EH (cell line): ENCODE data around the gene FMNL1.

Experiments
- DNase-seq: peaks from one replicate; pipeline ENCODE4 v3.0.0-alpha.2; 2015; ENCODE audit warnings: low read depth

FMNL1 gene, protein sequence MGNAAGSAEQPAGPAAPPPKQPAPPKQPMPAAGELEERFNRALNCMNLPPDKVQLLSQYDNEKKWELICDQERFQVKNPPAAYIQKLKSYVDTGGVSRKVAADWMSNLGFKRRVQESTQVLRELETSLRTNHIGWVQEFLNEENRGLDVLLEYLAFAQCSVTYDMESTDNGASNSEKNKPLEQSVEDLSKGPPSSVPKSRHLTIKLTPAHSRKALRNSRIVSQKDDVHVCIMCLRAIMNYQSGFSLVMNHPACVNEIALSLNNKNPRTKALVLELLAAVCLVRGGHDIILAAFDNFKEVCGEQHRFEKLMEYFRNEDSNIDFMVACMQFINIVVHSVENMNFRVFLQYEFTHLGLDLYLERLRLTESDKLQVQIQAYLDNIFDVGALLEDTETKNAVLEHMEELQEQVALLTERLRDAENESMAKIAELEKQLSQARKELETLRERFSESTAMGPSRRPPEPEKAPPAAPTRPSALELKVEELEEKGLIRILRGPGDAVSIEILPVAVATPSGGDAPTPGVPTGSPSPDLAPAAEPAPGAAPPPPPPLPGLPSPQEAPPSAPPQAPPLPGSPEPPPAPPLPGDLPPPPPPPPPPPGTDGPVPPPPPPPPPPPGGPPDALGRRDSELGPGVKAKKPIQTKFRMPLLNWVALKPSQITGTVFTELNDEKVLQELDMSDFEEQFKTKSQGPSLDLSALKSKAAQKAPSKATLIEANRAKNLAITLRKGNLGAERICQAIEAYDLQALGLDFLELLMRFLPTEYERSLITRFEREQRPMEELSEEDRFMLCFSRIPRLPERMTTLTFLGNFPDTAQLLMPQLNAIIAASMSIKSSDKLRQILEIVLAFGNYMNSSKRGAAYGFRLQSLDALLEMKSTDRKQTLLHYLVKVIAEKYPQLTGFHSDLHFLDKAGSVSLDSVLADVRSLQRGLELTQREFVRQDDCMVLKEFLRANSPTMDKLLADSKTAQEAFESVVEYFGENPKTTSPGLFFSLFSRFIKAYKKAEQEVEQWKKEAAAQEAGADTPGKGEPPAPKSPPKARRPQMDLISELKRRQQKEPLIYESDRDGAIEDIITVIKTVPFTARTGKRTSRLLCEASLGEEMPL

GRCh38 chr17:45221081-45222013 lies at the start of gene FMNL1:
Gene FMNL1, plus strand, starts transcription at chr17:45221885. Its CDS starts 240 bp downstream, at chr17:45222125.
- DNase-seq, result peak; percentile 41

DNA sequence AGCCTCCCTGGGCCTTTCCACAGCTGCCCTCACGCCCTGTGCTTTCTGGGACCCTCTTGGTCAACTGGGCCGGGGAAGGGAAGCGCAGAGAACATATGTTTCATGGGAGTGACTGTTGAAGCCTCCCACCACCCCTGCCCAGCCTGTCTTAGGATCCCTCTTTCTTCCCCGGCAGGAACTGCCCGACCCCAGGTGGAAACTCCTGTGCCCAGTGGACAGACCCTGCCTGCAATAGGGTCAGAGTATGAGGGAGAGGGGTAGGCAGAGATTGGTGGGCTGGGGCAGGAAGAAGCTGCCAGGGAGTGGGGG lies 49.5 kb upstream of the FMNL1 start:
- no peak for DNase-seq

- peak; percentile 94 for DNase-seq
Measured at GRCh38 chr17:45172541-45173286, 49.0 kb upstream of the FMNL1 start.

- no peak for DNase-seq
Measured at GRCh38 chr17:45175759-45176115, 45.9 kb upstream of the FMNL1 start.

- no peak for DNase-seq
Measured at GRCh38 chr17:45177563-45177962, 44.1 kb upstream of the FMNL1 start.

DNA sequence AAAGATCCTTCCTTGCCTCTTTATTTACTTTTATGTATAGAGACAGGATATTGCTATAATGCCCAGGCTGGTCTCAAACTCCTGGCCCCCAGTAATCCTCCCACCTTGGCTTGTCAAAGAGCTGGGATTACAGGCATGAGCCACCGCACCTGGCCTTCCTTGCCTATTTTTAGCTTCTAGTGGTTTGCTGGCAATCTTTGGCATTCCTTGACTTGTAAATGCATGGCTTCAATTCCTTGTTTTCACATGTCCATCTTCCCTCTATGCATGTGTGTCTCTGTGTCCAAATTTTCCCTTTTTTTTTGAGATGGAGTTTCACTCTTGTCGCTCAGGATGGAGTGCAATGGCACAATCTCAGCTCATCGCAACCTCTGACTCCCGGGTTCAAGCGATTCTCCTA lies 37.5 kb upstream of the FMNL1 start:
- DNase-seq, result no peak

DNA sequence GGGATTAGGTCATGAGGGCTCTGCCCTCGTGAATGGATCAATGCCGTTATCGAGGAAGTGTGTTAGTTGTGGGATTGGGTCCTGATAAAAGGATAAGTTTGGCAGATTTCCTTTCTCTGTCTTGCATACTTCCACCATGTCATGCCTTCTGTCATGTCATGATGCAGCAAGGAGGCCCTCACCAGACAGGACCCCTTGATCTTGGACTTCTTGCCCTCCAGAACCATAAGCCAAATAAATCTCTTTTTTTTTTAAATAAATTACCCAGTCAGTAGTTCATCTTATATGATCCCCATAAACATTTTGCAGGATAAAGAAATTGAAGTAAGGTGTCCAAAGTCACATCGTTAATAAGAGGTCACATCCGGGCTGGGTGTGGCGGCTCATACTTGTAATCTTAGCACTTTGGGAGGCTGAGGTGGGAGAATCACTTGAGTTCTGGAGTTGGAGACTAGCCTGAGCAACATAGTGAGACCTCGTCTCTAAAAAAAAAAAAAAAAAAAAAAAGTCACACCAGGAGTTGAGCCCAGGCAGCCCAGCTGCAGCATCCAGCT lies 34.8 kb upstream of the FMNL1 start:
- no peak for DNase-seq

DNA sequence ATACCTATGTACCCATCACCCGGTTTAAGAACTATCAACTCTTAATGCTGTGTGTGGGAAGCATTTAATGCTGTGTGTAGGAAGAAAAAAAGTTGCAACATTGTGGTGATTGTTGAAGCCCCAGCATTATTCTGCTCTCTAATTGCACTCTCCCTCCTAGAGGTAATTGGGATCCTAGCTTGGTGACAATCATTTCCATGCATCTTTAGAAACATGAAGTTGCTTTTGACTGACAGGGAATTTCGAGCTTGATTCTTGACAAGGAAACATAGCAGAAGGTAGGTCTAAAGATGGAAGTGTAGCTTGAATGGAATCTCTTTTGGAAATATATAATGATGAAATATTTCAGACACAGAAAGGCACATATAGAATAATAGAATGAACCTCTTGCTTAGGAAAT lies 32.7 kb upstream of the FMNL1 start:
- DNase-seq, result no peak

DNA sequence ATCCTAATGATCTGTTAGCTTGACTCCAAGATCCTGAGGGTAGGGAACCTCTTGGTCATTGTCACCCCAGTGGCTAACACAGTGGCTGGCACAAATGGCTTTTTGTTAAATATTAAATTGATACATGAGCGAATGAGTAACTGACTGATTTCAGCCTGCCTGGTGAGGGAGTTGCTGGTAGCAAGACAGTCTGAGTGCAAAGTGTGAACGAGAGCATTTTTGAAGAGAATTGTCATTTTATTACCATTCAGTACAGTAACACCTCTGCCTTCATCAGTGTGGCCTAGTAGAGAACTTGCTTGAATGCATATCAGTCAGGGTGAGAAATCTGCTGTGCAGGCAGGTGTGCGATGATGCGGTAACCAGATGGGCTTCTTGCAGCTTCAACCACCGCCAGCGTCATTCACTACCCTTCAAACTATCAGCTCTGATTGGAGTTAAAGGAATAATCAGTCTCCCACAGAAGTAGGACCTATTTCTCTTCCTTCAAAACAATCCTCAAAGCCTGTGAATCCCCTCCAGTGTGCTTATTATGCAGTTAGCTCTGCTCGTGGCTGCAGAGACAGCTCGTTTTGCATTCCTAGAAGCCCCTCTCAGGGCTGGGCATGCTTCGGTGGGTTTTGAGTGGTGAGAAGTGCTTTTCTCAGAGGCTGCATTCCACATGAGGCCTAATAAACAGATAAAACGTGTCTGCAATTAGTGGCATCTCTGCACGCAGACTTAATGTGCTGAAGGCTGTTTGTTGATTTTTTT lies 31.0 kb upstream of the FMNL1 start:
- DNase-seq, result no peak

DNA sequence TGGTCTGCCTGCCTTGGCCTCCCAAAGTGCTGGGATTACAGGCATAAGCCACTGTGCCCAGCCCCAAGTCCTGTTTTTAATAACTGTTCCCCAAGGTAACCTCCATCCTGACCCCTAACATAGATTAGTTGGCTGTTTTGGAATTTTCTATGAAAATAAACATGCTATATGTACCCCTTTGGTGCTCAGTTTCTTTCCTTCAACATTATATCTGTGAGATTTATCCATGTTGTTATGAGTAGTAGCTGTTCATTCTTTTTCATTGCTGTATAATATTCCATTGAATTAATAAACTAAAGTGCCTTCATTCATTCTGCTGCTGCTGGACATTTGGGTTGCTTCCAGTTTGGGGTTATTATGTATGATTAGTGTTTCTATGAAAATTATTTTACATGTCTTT lies 26.3 kb upstream of the FMNL1 start:
- DNase-seq, result no peak

- peak; percentile 7 for DNase-seq
Measured at GRCh38 chr17:45197108-45197507, 24.6 kb upstream of the FMNL1 start.

GRCh38 chr17:45197555-45198334 lies 23.9 kb upstream of the FMNL1 start:
- peak; percentile 89 for DNase-seq

DNA sequence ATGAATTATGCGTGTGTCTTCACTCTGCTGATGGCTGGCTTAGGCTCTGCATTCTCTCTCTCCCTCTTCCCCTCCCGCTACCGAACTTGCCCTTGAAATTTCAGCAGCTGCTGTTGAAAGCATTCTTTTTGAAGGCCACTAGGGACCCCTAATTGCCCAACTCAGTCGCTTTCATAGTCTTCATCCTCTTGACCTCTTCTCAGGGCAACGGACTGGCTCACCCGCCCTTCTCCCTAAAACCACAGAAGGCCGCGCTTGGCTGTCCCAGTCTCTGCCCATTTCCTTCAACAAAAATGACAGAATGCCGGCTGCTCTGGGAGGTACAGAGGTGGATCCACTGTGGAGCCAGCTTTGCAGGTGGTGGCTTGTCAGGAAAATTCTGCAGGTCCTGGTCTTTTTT lies 21.0 kb upstream of the FMNL1 start:
- DNase-seq, result no peak

DNA sequence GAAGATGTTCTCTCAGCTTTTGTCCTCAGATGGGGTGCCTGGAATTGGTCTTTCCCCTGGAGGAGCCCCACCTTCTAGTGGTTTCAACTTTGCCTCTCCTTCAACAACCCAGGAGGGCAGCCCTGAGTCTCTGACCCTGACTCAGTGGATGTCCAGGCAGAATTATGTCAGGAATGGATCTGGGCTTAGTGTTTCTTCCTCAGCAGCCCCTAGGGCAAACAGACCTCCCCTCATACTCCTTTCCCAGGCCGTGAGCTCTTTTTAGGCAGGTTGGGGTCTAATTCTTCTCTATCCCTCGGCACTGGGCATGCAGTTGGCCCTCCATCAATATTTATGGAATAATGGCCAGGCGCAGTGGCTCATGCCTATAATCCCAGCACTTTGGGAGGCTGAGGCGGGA lies 20.2 kb upstream of the FMNL1 start:
- DNase-seq, result no peak

DNA sequence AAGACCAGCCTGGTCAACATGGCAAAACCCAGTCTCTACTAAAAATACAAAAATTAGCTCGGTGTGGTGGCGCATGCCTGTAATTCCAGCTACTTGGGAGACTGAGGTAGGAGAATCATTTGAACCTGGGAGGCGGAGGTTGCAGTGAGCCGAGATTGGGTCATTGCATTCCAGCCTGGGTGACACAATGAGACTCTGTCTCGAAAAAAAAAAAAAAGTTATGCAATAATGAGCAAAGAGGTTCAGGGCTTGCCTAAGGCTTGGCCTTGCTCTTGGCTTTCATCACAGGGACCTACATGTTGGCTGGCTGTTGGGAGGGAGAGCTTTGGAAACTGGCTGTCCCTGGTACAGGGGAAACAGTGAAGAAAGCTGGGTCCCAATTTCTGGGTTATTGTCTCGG lies 19.8 kb upstream of the FMNL1 start:
- DNase-seq, result peak; percentile 53

DNA sequence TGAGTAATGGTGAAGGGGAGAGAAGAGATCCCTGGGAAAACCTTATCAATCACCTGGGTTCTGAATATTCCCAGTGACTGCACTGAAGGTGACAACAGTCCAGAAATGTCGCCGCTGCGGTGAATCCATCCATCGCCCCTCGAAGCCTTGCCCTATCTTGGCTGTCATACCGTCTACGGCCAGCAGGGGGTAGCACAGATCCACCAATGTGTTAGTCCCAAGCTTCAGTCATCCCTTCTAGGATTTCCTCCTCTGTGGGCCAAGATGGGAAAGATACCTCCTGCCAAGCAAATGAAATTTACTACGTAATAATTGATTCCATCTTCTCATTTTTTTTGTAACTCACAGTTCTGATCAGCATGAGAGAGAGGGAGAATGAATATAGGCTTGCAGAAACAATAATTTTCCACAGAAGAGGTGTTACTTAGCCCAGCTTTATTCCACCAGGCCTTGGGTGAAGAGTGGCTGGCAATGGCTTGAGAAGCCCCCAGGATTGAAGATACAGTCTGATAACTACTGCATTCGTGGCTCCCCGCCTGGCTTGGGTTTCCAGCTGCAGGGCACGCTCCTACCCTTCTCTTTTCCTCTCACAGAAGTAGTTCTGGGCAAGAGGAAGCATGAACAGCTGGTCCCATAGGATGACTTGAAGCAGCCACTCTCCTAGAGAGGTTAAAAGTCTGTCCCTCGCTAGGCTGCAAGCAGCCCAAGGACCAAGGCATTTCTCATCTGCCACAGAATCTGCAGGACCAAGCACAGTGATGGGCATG lies 2.6 kb upstream of the FMNL1 start:
- peak; percentile 82 for DNase-seq

- no peak for DNase-seq
Measured at GRCh38 chr17:45220079-45220478, 1.6 kb upstream of the FMNL1 start.

DNA sequence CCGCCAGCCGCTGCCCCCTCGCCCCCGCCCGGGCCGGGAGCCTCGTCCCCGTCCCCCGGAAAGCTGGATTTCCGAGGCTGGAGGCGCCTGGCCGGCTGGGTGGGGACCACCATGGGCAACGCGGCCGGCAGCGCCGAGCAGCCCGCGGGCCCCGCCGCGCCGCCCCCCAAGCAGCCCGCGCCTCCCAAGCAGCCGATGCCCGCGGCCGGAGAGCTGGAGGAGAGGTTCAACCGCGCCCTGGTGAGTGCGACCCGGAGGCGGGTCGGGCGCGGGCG lies 266 bp downstream of the FMNL1 start:
- DNase-seq, result no peak
